T-helper 1 cell treated with Interleukin-12 subunit alpha and Interleukin-12 subunit beta and Interleukin-4 antibody, amounts not matched to agents 30 μg/mL and 1 μg/mL, for 36 hours (primary cell): ENCODE measurements around the gene SLC49A3.
"Not testable (repeated sequence)": the region's sequence is repeated elsewhere in the genome, so short reads cannot be mapped to it uniquely, and the experiment has no call there.

Experiments
- H3K27ac Mint-ChIP-seq: one replicate; pipeline ENCODE4 v1.8.0; 2021; ENCODE audit warnings: mild to moderate bottlenecking, mixed read lengths
- H3K27me3 Mint-ChIP-seq: one replicate; pipeline ENCODE4 v1.8.0; 2021; ENCODE audit warnings: low read depth, mixed read lengths
- H3K36me3 Mint-ChIP-seq: one replicate; pipeline ENCODE4 v1.8.0; 2021; ENCODE audit warnings: low read depth, mixed read lengths
- H3K4me1 Mint-ChIP-seq: one replicate; pipeline ENCODE4 v1.8.0; 2021; ENCODE audit warnings: low read depth, mixed read lengths
- H3K4me3 Mint-ChIP-seq: one replicate; pipeline ENCODE4 v1.8.0; 2021; ENCODE audit warnings: mild to moderate bottlenecking, moderate library complexity, mixed read lengths
- H3K9me3 Mint-ChIP-seq: one replicate; pipeline ENCODE4 v1.8.0; 2021; ENCODE audit warnings: mixed read lengths

Gene SLC49A3

GRCh38 chr4:688854-689681 is at the start of gene SLC49A3:
TSS of gene SLC49A3 (minus strand) at chr4:689151. CDS start at chr4:689127, 24 bp downstream.
- Mint-ChIP-seq H3K36me3 (no peaks in the 10 kb centered on the region), H3K4me3 (no peak within 1 kb of the TSS), H3K27ac (no peak within 1 kb of the TSS), H3K27me3 (peaks cover 14% of the 10 kb centered on the region), H3K4me1 (no peaks in the 10 kb centered on the region), H3K9me3 (no peaks in the 10 kb centered on the region)

DNA sequence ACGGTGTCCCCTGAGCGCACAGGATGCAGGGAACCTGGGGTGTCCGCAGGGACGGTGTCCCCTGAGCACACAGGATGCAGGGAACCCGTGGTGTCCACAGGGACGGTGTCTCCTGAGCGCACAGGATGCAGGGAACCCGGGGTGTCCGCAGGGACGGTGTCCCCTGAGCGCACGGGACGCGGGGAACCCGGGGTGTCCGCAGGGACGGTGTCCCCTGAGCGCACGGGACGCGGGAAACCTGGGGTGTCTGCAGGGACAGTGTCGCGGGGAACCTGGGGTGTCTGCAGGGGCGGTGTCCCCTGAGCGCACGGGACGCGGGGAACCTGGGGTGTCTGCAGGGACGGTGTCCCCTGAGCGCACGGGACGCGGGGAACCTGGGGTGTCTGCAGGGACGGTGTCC is 47.6 kb upstream of the SLC49A3 start:
- H3K4me1 Mint-ChIP-seq, H3K4me3 Mint-ChIP-seq, H3K9me3 Mint-ChIP-seq, H3K27me3 Mint-ChIP-seq, H3K27ac Mint-ChIP-seq: not testable (repeated sequence)
- peaks cover 15% of the 10 kb centered on the region for H3K36me3 Mint-ChIP-seq

- no peak overlapping the region for H3K4me3 Mint-ChIP-seq
- no peaks in the 10 kb centered on the region for H3K27me3 Mint-ChIP-seq
- H3K36me3 Mint-ChIP-seq, result peaks cover 18% of the 10 kb centered on the region
- H3K9me3 Mint-ChIP-seq, result no peaks in the 10 kb centered on the region
- H3K4me1 Mint-ChIP-seq, result no peaks in the 10 kb centered on the region
- H3K27ac Mint-ChIP-seq, result no peak overlapping the region
These were observed 46.6 kb upstream of the SLC49A3 start for GRCh38 chr4:735583-735982.

- H3K9me3 Mint-ChIP-seq, result no peaks in the 10 kb centered on the region
- H3K4me1 Mint-ChIP-seq, result no peaks in the 10 kb centered on the region
- H3K27ac Mint-ChIP-seq, result no peak overlapping the region
- peaks cover 21% of the 10 kb centered on the region for H3K36me3 Mint-ChIP-seq
- no peaks in the 10 kb centered on the region for H3K27me3 Mint-ChIP-seq
- no peak overlapping the region for H3K4me3 Mint-ChIP-seq
These were observed 46.0 kb upstream of the SLC49A3 start for GRCh38 chr4:734951-735350.

DNA sequence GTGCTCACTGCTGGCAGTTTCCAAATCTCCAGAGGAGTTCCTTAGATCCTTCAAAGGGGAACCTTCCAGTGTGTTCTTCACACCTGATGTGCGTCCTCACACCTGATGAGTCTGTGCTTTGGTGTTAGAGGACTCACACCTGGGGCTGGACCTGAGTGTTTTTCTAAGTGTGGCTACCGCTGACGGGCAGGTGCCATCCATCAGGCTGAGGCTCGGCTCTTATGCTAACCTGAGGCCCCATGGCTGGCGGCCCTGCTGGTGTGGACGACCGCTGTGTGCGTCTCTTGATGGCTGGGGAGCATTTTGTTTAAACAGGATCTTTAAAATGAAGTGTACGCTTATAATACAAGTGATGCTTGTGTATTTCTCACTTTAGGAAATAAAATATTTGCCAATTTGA is 45.1 kb upstream of the SLC49A3 start:
- Mint-ChIP-seq H3K4me3 (no peak overlapping the region), H3K27me3 (no peaks in the 10 kb centered on the region), H3K27ac (no peak overlapping the region), H3K9me3 (no peaks in the 10 kb centered on the region), H3K4me1 (no peaks in the 10 kb centered on the region), H3K36me3 (peaks cover 21% of the 10 kb centered on the region)

DNA sequence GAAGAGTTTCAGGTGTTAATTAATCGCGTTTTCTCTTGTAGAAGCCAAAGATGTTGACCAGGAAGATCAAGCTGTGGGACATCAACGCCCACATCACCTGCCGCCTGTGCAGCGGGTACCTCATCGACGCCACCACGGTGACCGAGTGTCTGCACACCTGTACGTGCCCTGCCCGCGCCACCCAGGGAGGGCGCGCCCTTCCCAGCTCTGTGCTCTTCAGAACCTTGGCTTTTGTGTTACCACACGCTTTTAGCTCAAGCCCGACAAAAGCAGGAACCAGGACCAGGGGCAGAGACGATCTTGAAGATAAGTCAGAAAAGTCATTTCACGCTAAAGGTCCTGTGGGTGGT is 44.7 kb upstream of the SLC49A3 start:
- H3K36me3 Mint-ChIP-seq, result peaks cover 21% of the 10 kb centered on the region
- H3K27ac Mint-ChIP-seq, result no peak overlapping the region

DNA sequence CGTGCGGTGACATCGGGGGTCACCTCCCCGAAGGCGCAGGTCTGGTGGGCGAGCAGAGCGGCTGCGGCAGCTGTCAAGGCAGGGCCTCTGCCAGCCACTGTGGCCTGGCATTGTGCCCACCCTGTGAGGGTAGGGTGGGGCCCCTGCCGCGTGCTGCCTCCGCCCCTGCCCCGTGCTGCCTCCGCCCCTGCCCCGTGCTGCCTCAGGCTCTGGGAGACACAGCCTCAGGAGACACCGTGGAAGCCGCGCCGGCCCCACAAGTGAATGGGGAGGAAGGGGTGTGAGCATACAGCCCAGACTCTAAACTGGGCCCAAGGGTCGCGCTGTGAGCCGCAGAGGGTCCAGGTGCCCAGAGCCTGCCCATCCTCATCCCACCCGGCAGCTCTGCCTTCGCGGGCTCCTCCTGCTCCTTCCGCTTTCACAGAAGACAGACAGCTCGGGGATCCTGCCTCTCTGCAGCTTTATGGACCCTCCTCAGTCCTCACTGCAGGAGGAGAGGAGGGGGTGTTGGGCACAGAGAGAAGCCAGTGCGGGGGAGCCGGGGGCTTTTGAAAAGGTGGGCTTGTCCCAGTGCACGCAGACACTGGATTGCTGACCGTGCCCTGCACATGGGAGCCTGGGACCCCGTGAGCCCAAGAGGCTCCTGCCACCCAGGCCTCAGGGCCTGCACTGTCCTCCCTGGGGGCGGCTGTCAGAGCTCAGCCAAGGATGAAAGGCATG is 44.1 kb upstream of the SLC49A3 start:
- Mint-ChIP-seq H3K4me3 (no peak overlapping the region), H3K27me3 (no peaks in the 10 kb centered on the region), H3K27ac (no peak overlapping the region), H3K4me1 (peaks cover under 1% of the 10 kb centered on the region), H3K9me3 (no peaks in the 10 kb centered on the region), H3K36me3 (peaks cover 21% of the 10 kb centered on the region)

More for the DNA sequence above, 44.7 kb upstream of the SLC49A3 start:
- no peaks in the 10 kb centered on the region for H3K4me1 Mint-ChIP-seq
- H3K27me3 Mint-ChIP-seq, result no peaks in the 10 kb centered on the region
- no peak overlapping the region for H3K4me3 Mint-ChIP-seq
- no peaks in the 10 kb centered on the region for H3K9me3 Mint-ChIP-seq

DNA sequence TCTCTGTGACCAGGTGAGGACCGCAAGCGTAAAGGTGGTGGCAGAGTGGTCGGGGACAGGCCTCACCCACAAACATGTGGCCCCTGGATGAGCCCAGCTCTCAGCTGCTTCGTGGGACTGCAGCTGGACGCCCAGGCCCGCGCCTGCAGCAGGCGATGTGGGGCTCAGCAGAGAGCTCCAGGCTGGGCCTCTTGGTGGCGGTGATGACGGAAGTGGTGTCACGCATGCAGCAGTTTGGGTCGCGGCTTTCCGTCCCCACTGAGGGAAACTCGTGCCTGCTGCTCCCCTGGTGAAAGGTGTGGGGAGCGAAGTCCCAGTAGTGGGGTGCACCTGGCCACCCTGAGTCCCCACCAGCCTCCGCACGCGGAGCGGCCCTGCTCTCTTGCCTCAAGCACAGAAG is 43.5 kb upstream of the SLC49A3 start:
- no peak overlapping the region for H3K4me3 Mint-ChIP-seq
- H3K27ac Mint-ChIP-seq, result no peak overlapping the region
- peaks cover 6% of the 10 kb centered on the region for H3K4me1 Mint-ChIP-seq
- no peaks in the 10 kb centered on the region for H3K27me3 Mint-ChIP-seq
- H3K36me3 Mint-ChIP-seq, result peaks cover 16% of the 10 kb centered on the region
- no peaks in the 10 kb centered on the region for H3K9me3 Mint-ChIP-seq

DNA sequence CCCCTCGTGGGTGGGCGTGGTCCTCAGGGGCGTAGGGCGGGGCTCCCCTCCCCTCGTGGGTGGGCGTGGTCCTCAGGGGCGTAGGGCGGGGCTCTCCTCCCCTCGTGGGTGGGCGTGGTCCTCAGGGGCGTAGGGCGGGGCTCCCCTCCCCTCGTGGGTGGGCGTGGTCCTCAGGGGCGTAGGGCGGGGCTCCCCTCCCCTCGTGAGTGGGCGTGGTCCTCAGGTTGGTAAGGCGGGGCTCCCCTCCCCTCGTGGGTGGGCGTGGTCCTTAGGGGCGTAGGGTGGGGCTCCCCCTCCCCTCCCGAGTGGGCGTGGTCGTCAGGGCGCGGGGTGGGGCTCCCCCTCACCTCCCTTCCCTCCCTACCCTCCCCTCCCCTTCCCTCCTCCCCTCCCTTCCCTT is 43.0 kb upstream of the SLC49A3 start:
- H3K27ac Mint-ChIP-seq, H3K4me1 Mint-ChIP-seq, H3K27me3 Mint-ChIP-seq, H3K4me3 Mint-ChIP-seq, H3K9me3 Mint-ChIP-seq: not testable (repeated sequence)
- peaks cover 14% of the 10 kb centered on the region for H3K36me3 Mint-ChIP-seq

DNA sequence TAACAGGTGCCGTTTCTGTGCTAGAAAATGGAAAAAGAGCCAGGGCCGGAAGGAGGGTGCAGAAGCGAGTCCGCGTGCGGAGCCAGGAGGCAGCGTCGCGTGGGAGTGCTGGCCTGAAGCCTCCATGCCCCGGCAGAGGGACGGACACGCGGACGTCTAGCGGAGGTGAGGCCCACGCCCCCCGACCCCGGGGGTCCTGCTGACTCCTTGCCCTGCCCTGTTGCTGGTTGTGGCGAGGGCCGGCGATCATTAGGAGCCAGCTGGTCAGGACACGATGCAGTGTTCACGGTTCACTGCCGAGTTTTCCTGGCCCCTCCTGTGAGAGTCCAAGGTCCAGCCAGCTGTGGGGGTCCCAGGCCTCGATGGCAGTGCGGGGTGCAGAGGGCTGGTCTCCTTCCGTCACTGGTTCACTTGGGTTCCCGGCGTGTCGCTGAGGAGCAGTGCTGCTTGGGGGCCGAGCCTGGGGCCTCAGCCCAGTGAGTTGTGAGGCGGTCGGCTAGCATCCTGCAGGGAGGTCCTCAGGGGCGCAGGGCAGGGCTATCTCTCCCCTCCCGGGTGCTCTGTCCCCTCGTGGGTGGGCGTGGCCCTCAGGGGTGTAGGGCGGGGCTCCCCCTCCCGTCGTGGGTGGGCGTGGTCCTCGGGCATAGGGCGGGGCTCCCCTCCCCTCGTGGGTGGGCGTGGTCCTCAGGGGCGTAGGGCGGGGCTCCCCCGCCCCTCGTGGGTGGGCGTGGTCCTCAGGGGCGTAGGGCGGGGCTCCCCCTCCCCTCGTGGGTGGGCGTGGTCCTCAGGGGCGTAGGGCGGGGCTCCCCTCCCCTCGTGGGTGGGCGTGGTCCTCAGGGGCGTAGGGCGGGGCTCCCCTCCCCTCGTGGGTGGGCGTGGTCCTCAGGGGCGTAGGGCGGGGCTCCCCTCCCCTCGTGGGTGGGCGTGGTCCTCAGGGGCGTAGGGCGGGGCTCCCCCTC is 42.3 kb upstream of the SLC49A3 start:
- not testable (repeated sequence) for H3K27ac Mint-ChIP-seq, H3K27me3 Mint-ChIP-seq, H3K9me3 Mint-ChIP-seq, H3K4me1 Mint-ChIP-seq, H3K4me3 Mint-ChIP-seq
- H3K36me3 Mint-ChIP-seq, result peaks cover 14% of the 10 kb centered on the region

DNA sequence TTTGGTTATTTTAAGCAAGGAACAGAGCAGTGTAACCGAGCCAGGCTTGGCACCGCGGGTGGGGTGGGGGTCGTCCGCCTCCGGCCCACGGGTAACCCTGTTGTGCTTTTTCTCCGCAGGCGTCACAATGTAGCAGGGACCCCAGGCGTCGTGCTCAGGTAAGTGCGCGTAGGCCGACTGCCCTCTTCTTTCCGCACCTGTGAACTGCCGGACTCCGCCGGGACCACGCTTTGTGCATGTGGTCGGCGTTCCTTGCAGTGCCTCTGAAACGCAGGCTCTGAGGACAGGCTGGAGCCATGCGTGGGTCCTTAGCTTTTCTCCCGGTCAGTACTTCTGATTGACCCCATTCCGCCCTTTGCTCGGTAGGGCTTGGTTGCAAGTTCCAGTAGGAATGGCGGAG is 41.6 kb upstream of the SLC49A3 start:
- H3K27ac Mint-ChIP-seq, result no peak overlapping the region
- no peak overlapping the region for H3K4me3 Mint-ChIP-seq
- H3K36me3 Mint-ChIP-seq, result peaks cover 14% of the 10 kb centered on the region
- peaks cover 6% of the 10 kb centered on the region for H3K4me1 Mint-ChIP-seq
- no peaks in the 10 kb centered on the region for H3K27me3 Mint-ChIP-seq
- H3K9me3 Mint-ChIP-seq, result no peaks in the 10 kb centered on the region

- H3K27ac Mint-ChIP-seq, result no peak overlapping the region
These were observed 40.7 kb upstream of the SLC49A3 start for GRCh38 chr4:729336-730315.

GRCh38 chr4:727576-727975 is 38.6 kb upstream of the SLC49A3 start:
- H3K4me1 Mint-ChIP-seq, result peaks cover 8% of the 10 kb centered on the region
- H3K4me3 Mint-ChIP-seq, result no peak overlapping the region
- H3K27ac Mint-ChIP-seq, result no peak overlapping the region
- peaks cover 11% of the 10 kb centered on the region for H3K36me3 Mint-ChIP-seq
- no peaks in the 10 kb centered on the region for H3K9me3 Mint-ChIP-seq
- no peaks in the 10 kb centered on the region for H3K27me3 Mint-ChIP-seq

More at GRCh38 chr4:729336-730315, 40.7 kb upstream of the SLC49A3 start:
- no peaks in the 10 kb centered on the region for H3K9me3 Mint-ChIP-seq
- peaks cover 8% of the 10 kb centered on the region for H3K4me1 Mint-ChIP-seq
- no peak overlapping the region for H3K4me3 Mint-ChIP-seq
- H3K36me3 Mint-ChIP-seq, result peaks cover 12% of the 10 kb centered on the region
- H3K27me3 Mint-ChIP-seq, result no peaks in the 10 kb centered on the region
